NOMO-1 (cell line): Measurements from ENCODE around the gene SLC4A5.
"Not testable (repeated sequence)": the region's sequence is repeated elsewhere in the genome, so short reads cannot be mapped to it uniquely, and the experiment has no call there.

ENCODE experiments used
- DNase-seq, 2 experiments: peaks; one replicate each; lab custom pipeline; 2025; ENCODE audit not compliant: unreplicated experiment in 2 of 2; lab: John Stamatoyannopoulos, UW

Gene SLC4A5

DNA sequence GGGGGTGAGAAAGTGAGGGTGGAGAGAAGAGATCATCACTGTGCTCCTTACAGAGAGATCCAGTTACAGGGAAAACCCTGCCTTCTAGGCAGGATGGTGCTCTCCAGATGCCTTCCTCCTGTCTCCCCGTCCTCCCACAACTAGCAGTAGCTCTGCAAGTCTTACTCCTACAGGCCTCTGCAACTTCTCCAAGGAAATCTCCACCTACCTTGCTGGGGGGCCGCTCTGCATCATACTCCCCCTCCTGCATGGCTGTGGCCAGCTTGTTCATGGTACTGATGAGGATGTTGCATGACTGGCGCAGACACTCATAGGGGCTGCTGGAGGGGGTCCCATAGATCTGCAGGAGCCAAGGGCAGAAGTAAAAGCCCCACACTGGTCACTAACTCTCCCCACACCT is 22.8 kb upstream of the SLC4A5 start:
- DNase-seq, result no peak

- DNase-seq, result no peak
Observed at GRCh38 chr2:74364533-74365505, 21.6 kb upstream of the SLC4A5 start.

- DNase-seq, result no peak
Observed at GRCh38 chr2:74361327-74361726, 18.1 kb upstream of the SLC4A5 start.

DNA sequence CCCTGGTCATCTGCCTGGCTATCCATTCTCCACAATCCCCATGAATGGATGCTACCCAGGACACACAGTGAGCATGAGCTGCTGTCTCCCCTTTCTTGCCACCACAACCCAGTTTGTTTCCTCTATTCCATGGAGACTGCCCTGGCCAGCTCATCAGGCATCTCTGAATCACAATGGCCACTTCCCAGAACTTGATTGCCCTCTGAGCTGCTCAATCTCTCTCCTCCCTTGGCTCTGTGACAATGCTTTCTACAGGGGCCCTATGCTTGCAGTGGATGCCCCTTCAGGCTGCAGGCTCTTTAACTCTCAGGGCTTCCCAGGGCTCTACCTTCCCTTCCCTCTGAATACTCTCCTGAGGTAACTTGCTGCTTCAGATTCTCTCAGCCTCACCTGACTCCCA is 14.4 kb upstream of the SLC4A5 start:
- DNase-seq, result no peak

GRCh38 chr2:74349889-74350288 is 6.7 kb upstream of the SLC4A5 start:
- no peak for DNase-seq

DNA sequence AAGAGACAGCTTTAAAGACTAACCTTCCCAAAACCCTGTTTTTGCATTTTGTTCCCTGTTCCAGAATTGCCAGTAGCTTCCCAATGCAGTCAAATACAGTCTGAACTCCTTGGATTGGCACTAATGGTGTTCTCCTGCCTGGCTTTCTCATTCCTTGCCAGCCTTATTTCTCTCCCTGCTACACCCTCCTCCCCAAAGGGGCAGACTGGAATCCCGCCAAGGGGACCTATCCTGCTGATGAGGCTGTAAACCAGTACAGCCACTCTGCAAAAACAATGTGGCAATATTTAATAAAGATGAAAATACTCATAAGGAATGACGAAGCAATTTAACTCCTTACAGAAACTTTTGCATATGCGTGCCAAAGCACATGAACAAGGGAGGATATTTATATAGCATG is 4.5 kb upstream of the SLC4A5 start:
- no peak for DNase-seq

- DNase-seq, result no peak
Observed at GRCh38 chr2:74347303-74347702, 4.1 kb upstream of the SLC4A5 start.

DNA sequence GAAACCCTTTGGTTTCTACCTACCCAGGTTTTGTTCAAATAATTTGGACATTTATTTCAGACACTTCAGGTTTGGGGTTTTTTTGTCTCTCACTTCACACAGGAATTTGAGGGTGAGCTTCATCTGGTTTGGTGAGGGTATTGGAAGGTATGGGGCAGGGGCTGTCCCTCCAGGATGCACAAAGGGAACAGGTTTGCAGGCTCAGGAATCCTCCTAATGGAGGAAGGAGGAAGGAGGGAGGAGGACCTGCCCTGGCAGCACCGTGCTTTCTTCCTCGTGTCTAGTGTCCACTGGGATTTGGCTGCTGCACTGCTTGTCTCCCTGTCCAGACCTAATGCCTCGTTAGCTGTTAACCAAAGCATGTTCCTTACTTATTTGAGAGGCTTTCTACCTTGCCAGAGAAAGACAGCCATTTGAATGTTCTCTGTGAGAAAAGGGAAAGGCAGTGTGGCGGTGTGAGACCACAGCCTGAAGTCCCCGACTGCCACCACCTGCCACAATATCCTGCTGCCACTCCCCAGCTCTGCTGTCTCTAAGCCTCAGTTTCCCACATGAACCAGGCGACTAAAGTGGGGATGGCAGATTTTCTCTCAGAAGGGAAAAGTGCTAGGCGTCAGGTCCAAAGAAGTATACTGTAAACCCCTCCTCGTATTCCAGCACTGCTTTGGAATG is 2.2 kb upstream of the SLC4A5 start:
- no peak for DNase-seq

DNA sequence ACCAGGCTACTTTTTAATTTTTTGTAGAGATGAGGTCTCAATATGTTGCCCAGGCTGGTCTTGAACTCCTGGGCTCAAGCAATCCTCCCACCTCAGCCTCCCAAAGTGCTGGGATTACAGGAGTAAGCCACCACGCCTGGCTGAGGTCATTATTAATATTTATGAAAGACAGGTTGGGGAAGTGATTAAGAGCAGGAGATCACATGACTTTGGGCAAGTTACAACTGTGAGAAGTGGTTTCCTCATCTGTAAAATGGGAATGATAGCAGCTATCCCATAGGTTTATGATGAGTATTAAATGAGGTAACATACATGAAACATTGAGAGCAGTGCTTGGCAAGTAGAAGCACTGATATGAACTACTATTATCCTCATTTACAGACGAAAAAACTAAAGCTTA is 7.0 kb downstream of the SLC4A5 start:
- not testable (repeated sequence) for DNase-seq

DNA sequence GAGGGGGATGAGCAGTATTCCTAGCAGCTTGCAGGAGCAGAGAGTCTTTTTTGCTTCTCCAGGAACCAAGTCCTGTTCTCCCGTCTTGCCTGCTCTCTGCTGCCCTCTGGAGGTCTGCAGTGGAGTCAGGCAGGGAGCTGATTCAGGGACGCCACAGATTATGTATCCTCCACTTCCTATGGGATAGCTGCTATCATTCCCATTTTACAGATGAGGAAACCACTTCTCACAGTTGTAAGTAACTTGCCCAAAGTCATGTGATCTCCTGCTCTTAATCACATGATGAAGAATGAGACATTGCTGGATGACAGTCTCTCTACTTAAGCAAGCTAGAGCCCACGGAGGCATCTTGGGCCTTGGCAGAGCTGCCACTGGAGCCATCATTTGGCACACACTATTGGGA is 8.3 kb downstream of the SLC4A5 start:
- DNase-seq, result peak in 1 of 2 experiments; percentile 42

DNA sequence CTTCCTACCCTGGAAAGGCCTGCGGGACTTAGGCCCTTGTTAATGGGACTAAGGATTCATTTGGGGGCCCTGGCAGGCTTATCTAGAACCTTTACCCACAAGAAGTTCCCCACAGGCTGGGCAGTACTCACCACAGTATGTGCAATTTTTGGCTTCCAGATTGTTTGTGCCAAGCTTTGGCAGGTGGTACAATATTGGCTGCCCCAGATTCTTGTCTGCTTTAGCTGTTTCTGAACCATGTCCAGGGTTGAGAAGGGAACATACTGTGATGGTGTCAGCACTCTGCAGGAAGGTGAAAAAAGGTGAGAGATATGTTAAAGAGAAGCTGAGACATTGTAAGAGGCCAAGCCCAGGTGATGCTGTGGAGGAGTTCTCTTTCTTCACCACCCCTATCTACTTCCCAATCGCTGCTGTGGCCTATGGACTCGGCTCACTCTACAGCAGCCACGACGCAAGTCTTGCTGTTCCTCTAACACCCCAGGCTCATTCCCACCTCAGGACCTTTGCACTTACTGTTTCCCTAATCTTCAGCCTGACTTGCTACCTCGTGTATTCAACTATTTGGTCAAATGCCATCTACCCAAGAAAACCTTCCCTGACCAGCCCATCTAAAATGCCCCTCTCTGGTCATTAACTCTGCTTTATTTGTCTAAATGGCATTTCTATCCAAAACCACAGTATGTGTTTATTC is 9.2 kb downstream of the SLC4A5 start:
- no peak for DNase-seq

- DNase-seq, result peak; percentile 6 to 8
Observed at GRCh38 chr2:74333175-74333574, 10.0 kb downstream of the SLC4A5 start.

- no peak for DNase-seq
Observed at GRCh38 chr2:74332550-74333174, 10.6 kb downstream of the SLC4A5 start.

- DNase-seq, result no peak
Observed at GRCh38 chr2:74328573-74328972, 14.6 kb downstream of the SLC4A5 start.

- no peak for DNase-seq
Observed at GRCh38 chr2:74328074-74328473, 15.1 kb downstream of the SLC4A5 start.

DNA sequence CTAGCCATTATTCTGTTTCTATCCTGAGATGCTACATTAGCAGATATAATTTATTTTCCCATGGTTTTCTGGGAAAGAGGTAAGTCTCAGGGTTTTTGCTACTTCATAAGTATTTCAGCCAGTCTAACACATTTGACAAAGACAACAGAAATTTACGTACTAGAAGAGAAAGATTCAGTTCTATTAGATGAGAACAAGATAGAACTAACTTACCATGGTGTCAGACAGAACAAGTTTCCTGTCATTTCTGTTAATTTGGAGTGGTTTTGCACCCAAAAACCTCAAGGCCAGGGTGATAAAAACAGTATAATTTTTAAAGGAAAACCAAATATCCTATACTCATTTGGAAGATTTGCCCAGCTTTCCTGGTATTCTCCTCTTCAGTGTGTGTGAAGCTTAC is 15.6 kb downstream of the SLC4A5 start:
- DNase-seq, result no peak

DNA sequence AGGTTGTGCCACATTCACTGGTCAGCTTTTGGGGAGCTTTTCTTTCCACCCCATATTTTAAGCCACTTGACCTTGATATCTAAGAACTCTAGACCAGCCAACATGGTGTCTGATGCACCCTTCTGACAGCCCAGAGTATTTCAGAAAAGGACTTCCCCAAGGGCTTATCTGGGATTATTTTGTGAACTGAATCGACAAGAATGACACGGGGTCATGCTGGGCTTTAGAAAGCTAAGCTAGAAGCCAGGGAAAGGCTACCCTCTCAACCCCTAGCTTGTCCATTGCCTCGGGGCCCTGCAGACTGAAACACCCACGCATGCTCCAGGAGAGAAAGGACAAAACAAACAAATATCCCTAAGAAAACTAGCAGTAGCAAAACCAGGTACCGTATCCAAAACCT is 16.0 kb downstream of the SLC4A5 start:
- no peak for DNase-seq

- no peak for DNase-seq
Observed at GRCh38 chr2:74325815-74326214, 17.4 kb downstream of the SLC4A5 start.

- DNase-seq, result no peak
Observed at GRCh38 chr2:74321737-74322136, 21.5 kb downstream of the SLC4A5 start.

GRCh38 chr2:74317701-74318100 is 25.5 kb downstream of the SLC4A5 start:
- DNase-seq, result no peak
